ENCODE results near the gene MYF5. TPM values are rescaled to one million over a fixed set of nuclear protein-coding genes. Genes with fewer than 3 reads are reported as not detected.

MYF5 gene
- polyA plus RNA-seq, 1 of the 3 experiments (the other 2 are of a cell fraction) = not detected

DNA sequence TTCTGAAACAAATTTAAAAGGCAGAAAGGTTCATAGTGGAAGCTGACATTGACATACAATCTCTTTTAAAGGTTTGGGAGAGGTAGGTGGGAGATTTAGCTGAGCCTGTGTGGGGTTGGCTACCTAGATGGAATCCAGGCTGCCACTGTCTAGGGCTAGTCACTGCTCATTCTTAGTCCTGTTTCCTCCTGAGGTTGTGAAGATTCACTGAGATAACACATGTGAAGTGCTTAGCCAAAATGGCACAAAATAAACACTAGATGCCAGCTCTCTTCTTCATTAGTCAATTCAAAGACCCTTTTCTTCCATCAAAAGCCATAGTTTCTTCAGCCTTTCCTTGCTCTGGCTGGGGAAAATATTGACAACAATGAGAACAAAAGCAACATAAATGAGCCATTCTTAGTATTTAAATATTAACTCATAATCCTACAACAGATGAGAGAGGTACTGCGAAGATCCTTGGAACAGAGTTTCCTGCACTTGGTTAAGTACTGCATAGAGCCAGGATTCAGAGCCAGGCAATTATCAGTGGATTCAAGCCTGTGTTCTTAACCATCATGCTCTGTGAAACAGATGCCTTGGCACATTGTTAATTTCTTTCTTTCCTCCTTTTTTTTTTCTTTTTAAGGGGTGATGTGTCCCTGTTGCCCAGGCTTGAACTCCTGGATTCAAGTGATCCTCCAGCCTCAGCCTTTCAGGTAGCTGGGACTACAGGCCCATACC is 5.8 kb upstream of the MYF5 start:
- Histone ChIP-seq H2AFZ (ENCODE audit: low read depth) (peak overlapping the region; percentile 54; the same call in 1 of the 2 replicates), H3F3A (replicated peaks; ENCODE audit: insufficient read depth) (no peaks in the 10 kb centered on the region), H3K4me3 (ENCODE audit: low read depth in 2 of 2, low read length in 1 of 2) (no peak overlapping the region; a peak in 1 of 4 replicates), H3K36me3 (replicated peaks in 1 of 2; ENCODE audit: control insufficient read depth in 1 of 2, insufficient read depth in 2 of 2, low read length in 1 of 2) (no peaks in the 10 kb centered on the region), H3K4me2 (no peak overlapping the region), H3K27me3 (ENCODE audit: insufficient read depth) (peaks cover 83% of the 10 kb centered on the region), H3K79me2 (ENCODE audit: insufficient read depth) (no peaks in the 10 kb centered on the region), H4K20me1 (ENCODE audit: insufficient read depth) (no peaks in the 10 kb centered on the region), H3K27ac (ENCODE audit: low read depth in 2 of 2, low read length in 1 of 2) (no peak overlapping the region), H3K9me3 (no peaks in the 10 kb centered on the region), H3K4me1 (ENCODE audit: control insufficient read depth in 1 of 2, insufficient read depth in 2 of 2, low read depth in 1 of 2, low read length in 1 of 2) (no peaks in the 10 kb centered on the region), H3K9ac (no peak overlapping the region), H3K9me2 (no peaks in the 10 kb centered on the region)
- 0% methylated on average over 1 of the region's 1 CpG for WGBS (ENCODE audit: low lambda C conversion rate)
- POLR2A ChIA-PET = no interaction called here
- TF ChIP-seq TEAD4 (IDR thresholded peaks at IDR 0.05; ENCODE audit: borderline replicate concordance, insufficient read depth) = no peak
- no peak for TF ChIP-seq TAF1 (IDR thresholded peaks at IDR 0.05; ENCODE audit: borderline replicate concordance, low read depth, low read length)
- no peak for TF ChIP-seq ELF1 (IDR thresholded peaks at IDR 0.05)
- no peak for TF ChIP-seq MAX (IDR thresholded peaks at IDR 0.05; ENCODE audit: low read depth)
- TF ChIP-seq NFIC (IDR thresholded peaks at IDR 0.05; ENCODE audit: borderline replicate concordance) = no peak
- TF ChIP-seq, protein P1, sequence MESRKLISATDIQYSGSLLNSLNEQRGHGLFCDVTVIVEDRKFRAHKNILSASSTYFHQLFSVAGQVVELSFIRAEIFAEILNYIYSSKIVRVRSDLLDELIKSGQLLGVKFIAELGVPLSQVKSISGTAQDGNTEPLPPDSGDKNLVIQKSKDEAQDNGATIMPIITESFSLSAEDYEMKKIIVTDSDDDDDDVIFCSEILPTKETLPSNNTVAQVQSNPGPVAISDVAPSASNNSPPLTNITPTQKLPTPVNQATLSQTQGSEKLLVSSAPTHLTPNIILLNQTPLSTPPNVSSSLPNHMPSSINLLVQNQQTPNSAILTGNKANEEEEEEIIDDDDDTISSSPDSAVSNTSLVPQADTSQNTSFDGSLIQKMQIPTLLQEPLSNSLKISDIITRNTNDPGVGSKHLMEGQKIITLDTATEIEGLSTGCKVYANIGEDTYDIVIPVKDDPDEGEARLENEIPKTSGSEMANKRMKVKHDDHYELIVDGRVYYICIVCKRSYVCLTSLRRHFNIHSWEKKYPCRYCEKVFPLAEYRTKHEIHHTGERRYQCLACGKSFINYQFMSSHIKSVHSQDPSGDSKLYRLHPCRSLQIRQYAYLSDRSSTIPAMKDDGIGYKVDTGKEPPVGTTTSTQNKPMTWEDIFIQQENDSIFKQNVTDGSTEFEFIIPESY (IDR thresholded peaks at IDR 0.05; ENCODE audit: borderline replicate concordance, low read depth) = no peak
- TF ChIP-seq FOXM1 (IDR thresholded peaks at IDR 0.05; ENCODE audit: low read depth) = no peak
- no peak for TF ChIP-seq RCOR1 (IDR thresholded peaks at IDR 0.05; ENCODE audit: low read length)
- TF ChIP-seq PBX3 (IDR thresholded peaks at IDR 0.05) = no peak
- no peak for TF ChIP-seq FOSL2 (IDR thresholded peaks at IDR 0.05; ENCODE audit: borderline replicate concordance, low read depth)
- no peak for TF ChIP-seq MXI1 (IDR thresholded peaks at IDR 0.05; ENCODE audit: low read depth, low read length)
- TF ChIP-seq RFX5 (IDR thresholded peaks at IDR 0.05; ENCODE audit: low read length) = no peak
- CTCF ChIA-PET = interaction anchor here (0.6 to 2.2 kb wide), 9 partner anchors 10 to 92 kb away, joined by 3 to 12 read pairs (median 3); no protein-coding TSS in a partner anchor
- DNase-seq = no peak

- ChIA-PET POLR2A (no interaction called here), CTCF (interaction anchor here (2.2 kb wide), 1 partner anchor 11 kb away, joined by 12 read pairs; no protein-coding TSS in a partner anchor)
- Histone ChIP-seq H3K27ac (ENCODE audit: low read depth in 2 of 2, low read length in 1 of 2) (no peak overlapping the region), H3K9me2 (no peaks in the 10 kb centered on the region), H3F3A (replicated peaks; ENCODE audit: insufficient read depth) (no peaks in the 10 kb centered on the region), H3K4me1 (ENCODE audit: control insufficient read depth in 1 of 2, insufficient read depth in 2 of 2, low read depth in 1 of 2, low read length in 1 of 2) (no peaks in the 10 kb centered on the region), H4K20me1 (ENCODE audit: insufficient read depth) (no peaks in the 10 kb centered on the region), H3K79me2 (ENCODE audit: insufficient read depth) (no peaks in the 10 kb centered on the region), H3K9ac (no peak overlapping the region), H3K9me3 (no peaks in the 10 kb centered on the region), H3K36me3 (replicated peaks in 1 of 2; ENCODE audit: control insufficient read depth in 1 of 2, insufficient read depth in 2 of 2, low read length in 1 of 2) (no peaks in the 10 kb centered on the region), H3K4me3 (ENCODE audit: low read depth in 2 of 2, low read length in 1 of 2) (no peak overlapping the region), H3K27me3 (ENCODE audit: insufficient read depth) (peaks cover 88% of the 10 kb centered on the region), H3K4me2 (no peak overlapping the region), H2AFZ (ENCODE audit: low read depth) (no peak overlapping the region)
- DNase-seq = no peak
- WGBS (ENCODE audit: low lambda C conversion rate) = 0% methylated on average over 1 of the region's 1 CpG
- TF ChIP-seq, protein P2, sequence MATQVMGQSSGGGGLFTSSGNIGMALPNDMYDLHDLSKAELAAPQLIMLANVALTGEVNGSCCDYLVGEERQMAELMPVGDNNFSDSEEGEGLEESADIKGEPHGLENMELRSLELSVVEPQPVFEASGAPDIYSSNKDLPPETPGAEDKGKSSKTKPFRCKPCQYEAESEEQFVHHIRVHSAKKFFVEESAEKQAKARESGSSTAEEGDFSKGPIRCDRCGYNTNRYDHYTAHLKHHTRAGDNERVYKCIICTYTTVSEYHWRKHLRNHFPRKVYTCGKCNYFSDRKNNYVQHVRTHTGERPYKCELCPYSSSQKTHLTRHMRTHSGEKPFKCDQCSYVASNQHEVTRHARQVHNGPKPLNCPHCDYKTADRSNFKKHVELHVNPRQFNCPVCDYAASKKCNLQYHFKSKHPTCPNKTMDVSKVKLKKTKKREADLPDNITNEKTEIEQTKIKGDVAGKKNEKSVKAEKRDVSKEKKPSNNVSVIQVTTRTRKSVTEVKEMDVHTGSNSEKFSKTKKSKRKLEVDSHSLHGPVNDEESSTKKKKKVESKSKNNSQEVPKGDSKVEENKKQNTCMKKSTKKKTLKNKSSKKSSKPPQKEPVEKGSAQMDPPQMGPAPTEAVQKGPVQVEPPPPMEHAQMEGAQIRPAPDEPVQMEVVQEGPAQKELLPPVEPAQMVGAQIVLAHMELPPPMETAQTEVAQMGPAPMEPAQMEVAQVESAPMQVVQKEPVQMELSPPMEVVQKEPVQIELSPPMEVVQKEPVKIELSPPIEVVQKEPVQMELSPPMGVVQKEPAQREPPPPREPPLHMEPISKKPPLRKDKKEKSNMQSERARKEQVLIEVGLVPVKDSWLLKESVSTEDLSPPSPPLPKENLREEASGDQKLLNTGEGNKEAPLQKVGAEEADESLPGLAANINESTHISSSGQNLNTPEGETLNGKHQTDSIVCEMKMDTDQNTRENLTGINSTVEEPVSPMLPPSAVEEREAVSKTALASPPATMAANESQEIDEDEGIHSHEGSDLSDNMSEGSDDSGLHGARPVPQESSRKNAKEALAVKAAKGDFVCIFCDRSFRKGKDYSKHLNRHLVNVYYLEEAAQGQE (IDR thresholded peaks at IDR 0.05; ENCODE audit: low read depth, low read length) = no peak
- TF ChIP-seq ELF1 (IDR thresholded peaks at IDR 0.05) = no peak
- TF ChIP-seq POLR2AphosphoS5 (IDR thresholded peaks at IDR 0.05; ENCODE audit: low read depth, low read length) = no peak
- no peak for TF ChIP-seq TAF1 (IDR thresholded peaks at IDR 0.05; ENCODE audit: borderline replicate concordance, low read depth, low read length)
- TF ChIP-seq RFX5 (IDR thresholded peaks at IDR 0.05; ENCODE audit: low read length) = no peak
- TF ChIP-seq RXRA (IDR thresholded peaks at IDR 0.05; ENCODE audit: borderline replicate concordance, low read depth) = no peak
- no peak for TF ChIP-seq FOXM1 (IDR thresholded peaks at IDR 0.05; ENCODE audit: low read depth)
- TF ChIP-seq GABPA (IDR thresholded peaks at IDR 0.05; ENCODE audit: low read depth) = no peak
- no peak for TF ChIP-seq TEAD4 (IDR thresholded peaks at IDR 0.05; ENCODE audit: borderline replicate concordance, insufficient read depth)
- no peak for TF ChIP-seq FOXJ3 (CRISPR knock-in tag; IDR thresholded peaks at IDR 0.05)
- no peak for TF ChIP-seq RAD21 (IDR thresholded peaks at IDR 0.05; ENCODE audit: low read length)
- no peak for TF ChIP-seq FOSL2 (IDR thresholded peaks at IDR 0.05; ENCODE audit: borderline replicate concordance, low read depth)
- TF ChIP-seq EP300 (IDR thresholded peaks at IDR 0.05; ENCODE audit: borderline replicate concordance in 1 of 2, low read depth in 1 of 2, low read length in 1 of 2) = no peak
- no peak for TF ChIP-seq MXI1 (IDR thresholded peaks at IDR 0.05; ENCODE audit: low read depth, low read length)
Measured at GRCh38 chr12:80711866-80712265, 4.8 kb upstream of the MYF5 start.
